GM12878 (cell line): ENCODE data around the gene LY6G5C. TPM values are rescaled to one million over a fixed set of nuclear protein-coding genes. Genes with fewer than 3 reads are reported as not detected.

Experiments used
- ATAC-seq: fragments of 200-7000 bp; cut with Tn5 transposase; 3 replicates; pipeline ENCODE4 v1.9.1; 2020; ENCODE audit warnings: mild to moderate bottlenecking, moderate library complexity
- BruUV-seq: library from RNA; stranded (reverse); fragments of 400-500 nt; replicated peaks from 2 replicates; lab custom pipeline; 2021; lab: Mats Ljungman, UMichigan
- CTCF ChIA-PET: fragments of 300-600 bp; sonication (Branson Sonifier 250); formaldehyde crosslinking; extraction: SDS; loops from one replicate; lab custom pipeline; 2021; ENCODE audit warnings: inconsistent platforms; lab: Yijun Ruan, JAX
- POLR2A ChIA-PET: fragments of 350-600 bp; formaldehyde crosslinking; extraction: SDS; loops from one replicate; lab custom pipeline; 2021; ENCODE audit warnings: inconsistent platforms; lab: Charles Lee
- RAD21 ChIA-PET: fragments of 300-600 bp; sonication (Branson Sonifier 250); formaldehyde crosslinking; loops from one replicate; lab custom pipeline; 2023; ENCODE audit warnings: antibody characterized with exemption; ENCODE audit not compliant: unreplicated experiment; lab: Charles Lee
- SMC1A ChIA-PET: fragments of 300-600 bp; sonication (Branson Sonifier 250); formaldehyde crosslinking; loops from one replicate; lab custom pipeline; 2023; ENCODE audit not compliant: unreplicated experiment, uncharacterized antibody; lab: Charles Lee
- DNase-seq: peaks from one replicate; pipeline ENCODE4 v3.0.0-alpha.2; 2011; ENCODE audit warnings: low read depth, low spot score
- FAIRE-seq: peaks from 3 replicates; lab custom pipeline; 2011; peaks lifted over from hg19 to GRCh38; lab: Jason Lieb, UNC
- H2AFZ ChIP-seq: 2 replicates; pipeline ENCODE4 v1.6.0; 2011; ENCODE audit warnings: low read depth, low read length, control low read depth; ENCODE audit not compliant: control insufficient read depth
- H3K27ac ChIP-seq: 2 replicates; pipeline ENCODE4 v1.5.1; 2011; ENCODE audit warnings: control low read depth; ENCODE audit not compliant: control insufficient read depth, insufficient read depth
- H3K27me3 ChIP-seq, 2 experiments: replicated peaks in 1 of 2; 2 replicates each; pipeline versions ENCODE4 v1.6.0 to v1.6.1; 2011; ENCODE audit warnings: low read length in 1 of 2; ENCODE audit not compliant: control insufficient read depth in 2 of 2, insufficient read depth in 2 of 2
- H3K36me3 ChIP-seq, 2 experiments: 2 replicates each; pipeline ENCODE4 v1.5.1; 2011; ENCODE audit warnings: low read length in 1 of 2; ENCODE audit not compliant: control insufficient read depth in 2 of 2, insufficient read depth in 2 of 2
- H3K4me1 ChIP-seq: 2 replicates; pipeline ENCODE4 v1.6.1; 2011; ENCODE audit warnings: mild to moderate bottlenecking, low read length, moderate library complexity, mixed read lengths; ENCODE audit not compliant: control insufficient read depth, insufficient read depth
- H3K4me2 ChIP-seq: 2 replicates; pipeline ENCODE4 v1.6.0; 2011; ENCODE audit warnings: control low read depth; ENCODE audit not compliant: control insufficient read depth, insufficient read depth
- H3K4me3 ChIP-seq: fragments of 200-600 bp; sonication (generic); 2 replicates; pipeline ENCODE4 v1.5.1; 2016
- H3K79me2 ChIP-seq: 2 replicates; pipeline ENCODE4 v1.6.0; 2011; ENCODE audit warnings: low read length; ENCODE audit not compliant: control insufficient read depth, insufficient read depth
- H3K9ac ChIP-seq: 2 replicates; pipeline ENCODE4 v1.8.0; 2011; ENCODE audit warnings: low read length, control low read depth, mixed read lengths; ENCODE audit not compliant: control insufficient read depth, insufficient read depth
- H3K9me3 ChIP-seq: replicated peaks from 3 replicates; pipeline ENCODE4 v1.5.1; 2011; ENCODE audit warnings: mild to moderate bottlenecking, low read length; ENCODE audit not compliant: control insufficient read depth, insufficient read depth
- H4K20me1 ChIP-seq: 2 replicates; pipeline ENCODE4 v1.6.0; 2011; ENCODE audit not compliant: control insufficient read depth, insufficient read depth
- CEBPZ ChIP-seq: fragments of 150-350 bp; IDR thresholded peaks from 2 replicates; pipeline ENCODE4 v1.6.1; 2016; ENCODE audit warnings: low read depth, low read length
- E4F1 ChIP-seq: fragments of 450-650 bp; IDR thresholded peaks from 2 replicates; pipeline ENCODE4 v1.6.1; 2018; ENCODE audit warnings: borderline replicate concordance, mild to moderate bottlenecking; ENCODE audit not compliant: partially characterized antibody
- FOXK2 ChIP-seq: fragments of 450-650 bp; IDR thresholded peaks from 2 replicates; pipeline ENCODE4 v1.6.1; 2017; ENCODE audit warnings: mild to moderate bottlenecking, moderate library complexity
- IKZF1 ChIP-seq: fragments of 450-650 bp; conservative IDR thresholded peaks from 2 replicates; pipeline ENCODE4 v1.6.1; 2017; ENCODE audit warnings: antibody characterized with exemption, mild to moderate bottlenecking
- NRF1 ChIP-seq: conservative IDR thresholded peaks from 2 replicates; pipeline ENCODE4 v1.6.1; 2011; ENCODE audit warnings: mild to moderate bottlenecking, low read depth, low read length, improper control_type of control experiment
- PBX3 ChIP-seq: IDR thresholded peaks from 2 replicates; pipeline ENCODE4 v1.6.1; 2011; ENCODE audit warnings: mild to moderate bottlenecking, low read depth, low read length, moderate library complexity; ENCODE audit not compliant: insufficient replicate concordance
- WGBS: methylation state at CpG from one replicate; pipeline ENCODE4 v1.1.6; 2016; ENCODE audit warnings: low lambda C conversion rate; ENCODE audit not compliant: insufficient replicate concordance, insufficient coverage; ENCODE audit errors: missing lambda C conversion rate; 5-methylcytosine and 5-hydroxymethylcytosine counted together
- in situ Hi-C: fragments of 300-500 bp; cut with MboI; formaldehyde crosslinking; loops from 9 replicates; pipeline ENCODE4 v1.14.3; 2018; ENCODE audit warnings: mixed read lengths
- intact Hi-C: fragments of 100-400 bp; cut with micrococcal nuclease; formaldehyde crosslinking; loops from one replicate; pipeline ENCODE4 v1.14.2; 2022; ENCODE audit not compliant: unreplicated experiment
- polyA plus RNA-seq, 11 experiments: library from polyadenylated mRNA; depleted of rRNA in 4 of 11; unstranded in 6 of 11; stranded (reverse) in 5 of 11; fragments of >200 nt; fragmentation: Nextera tagmentation in 4 of 11; fragmentation: Illumina TruSeq in 1 of 11; extraction: Ambion mirVana in 4 of 11; extraction: Trizol in 1 of 11; gene quantifications; 1 replicate in 1 of 11; 2 replicates in 10 of 11; pipeline versions ENCODE4 v1.2.1 to v1.2.3, GENCODE V29; 2011 to 2016; ENCODE audit warnings: inconsistent platforms in 2 of 11, missing spikeins in 2 of 11, low read depth in 1 of 11
- total RNA-seq, 4 experiments: library from RNA; depleted of rRNA in 3 of 4; stranded (reverse); fragments of >200 nt in 3 of 4; fragmentation: Illumina TruSeq in 1 of 4; extraction: Trizol in 1 of 4; gene quantifications; 2 replicates each; pipeline versions ENCODE4 v1.2.1 to v1.2.3, GENCODE V29; 2013 to 2021

LY6G5C gene
- total and polyA plus RNA-seq, 10 of the 15 experiments (the other 5 are each of a cell fraction or from before 2014, with no cell fraction given), result 0.76 to 6.1 (median 1.7) TPM

- no peak for FAIRE-seq
- in situ Hi-C loops, result no loop called here
- H2AFZ ChIP-seq, result no peak within 1 kb of the TSS
These were observed 42.5 kb upstream of the LY6G5C start, which contains the start of gene MPIG6B for GRCh38 chr6:31723245-31723979. Gene MPIG6B (plus strand): TSS chr6:31723373. CDS start chr6:31723384, 11 bp downstream.

More at GRCh38 chr6:31723245-31723979, 42.5 kb upstream of the LY6G5C start, which contains the start of gene MPIG6B:
- TF ChIP-seq IKZF1 (no peak), E4F1 (no peak), CEBPZ (no peak), NRF1 (no peak), PBX3 (no peak), FOXK2 (no peak)
- Histone ChIP-seq H3K36me3 (no peaks in the 10 kb centered on the region; a peak in 2 of 4 replicates), H3K27me3 (no peaks in the 10 kb centered on the region; a peak in 1 of 4 replicates), H3K9ac (no peak within 1 kb of the TSS), H3K4me1 (peaks cover 15% of the 10 kb centered on the region), H4K20me1 (no peaks in the 10 kb centered on the region), H3K9me3 (no peaks in the 10 kb centered on the region), H3K79me2 (no peaks in the 10 kb centered on the region), H3K4me2 (no peak within 1 kb of the TSS), H3K27ac (no peak within 1 kb of the TSS), H3K4me3 (no peak within 1 kb of the TSS)
- intact Hi-C loops, result no loop called here
- DNase-seq (no peak), ATAC-seq (no peak)
- 76% methylated on average over 32 of the region's 46 CpGs for WGBS
- SMC1A ChIA-PET, result interaction anchor here (0.7 to 2.0 kb wide), 5 partner anchors 8 to 47 kb away, joined by 3 to 7 read pairs (median 5); partner anchors contain the start of genes LY6G6D and LY6G6F
- POLR2A ChIA-PET, result interaction anchor here (0.6 to 1.1 kb wide), 2 partner anchors 72 to 675 kb away, joined by 4 to 7 read pairs; partner anchors contain the start of gene BAG6
- CTCF ChIA-PET, result interaction anchor here (1.2 to 2.8 kb wide), 2 partner anchors 9 to 47 kb away, joined by 5 to 12 read pairs; no protein-coding TSS in a partner anchor
- RAD21 ChIA-PET, result interaction anchor here (1.5 kb wide), 1 partner anchor 46 kb away, joined by 3 read pairs; no protein-coding TSS in a partner anchor
- no TSS peak for BruUV-seq
